HG02973 (cell line): ENCODE data around the gene SLCO1A2.

Source experiments
- ATAC-seq: cut with Tn5 transposase; IDR thresholded peaks from one replicate; pipeline ENCODE4 v1.9.1; 2021; ENCODE audit warnings: moderate library complexity; ENCODE audit not compliant: unreplicated experiment

SLCO1A2 gene

GRCh38 chr12:21220266-21220665 is 114.5 kb downstream of the SLCO1A2 start:
- no peak for ATAC-seq

DNA sequence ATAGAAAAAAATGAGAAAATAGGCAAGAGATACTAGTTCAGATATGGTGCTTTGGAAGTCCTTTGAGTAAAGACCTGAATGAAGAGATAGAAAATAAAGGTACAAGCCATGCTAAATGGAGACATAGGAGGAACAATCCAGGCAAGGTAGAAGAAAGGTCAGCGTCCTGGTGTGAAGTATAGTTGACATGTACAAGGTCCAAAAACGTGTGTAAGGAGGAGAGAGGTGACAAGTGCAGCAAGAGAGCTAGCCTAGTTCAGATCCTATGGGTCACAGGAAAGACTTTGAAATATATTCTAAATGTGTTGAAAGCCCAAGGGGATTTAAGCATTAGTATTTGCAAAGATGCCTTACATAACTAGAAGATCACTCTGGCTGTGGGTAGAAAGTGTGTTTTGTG is 115.5 kb downstream of the SLCO1A2 start:
- ATAC-seq: no peak
